HG03066 (cell line): ENCODE measurements around the gene ALPK3.

Source experiments
- ATAC-seq: cut with Tn5 transposase; IDR thresholded peaks from one replicate; pipeline ENCODE4 v1.9.1; 2021; ENCODE audit warnings: low read depth; ENCODE audit not compliant: unreplicated experiment

Gene ALPK3

DNA sequence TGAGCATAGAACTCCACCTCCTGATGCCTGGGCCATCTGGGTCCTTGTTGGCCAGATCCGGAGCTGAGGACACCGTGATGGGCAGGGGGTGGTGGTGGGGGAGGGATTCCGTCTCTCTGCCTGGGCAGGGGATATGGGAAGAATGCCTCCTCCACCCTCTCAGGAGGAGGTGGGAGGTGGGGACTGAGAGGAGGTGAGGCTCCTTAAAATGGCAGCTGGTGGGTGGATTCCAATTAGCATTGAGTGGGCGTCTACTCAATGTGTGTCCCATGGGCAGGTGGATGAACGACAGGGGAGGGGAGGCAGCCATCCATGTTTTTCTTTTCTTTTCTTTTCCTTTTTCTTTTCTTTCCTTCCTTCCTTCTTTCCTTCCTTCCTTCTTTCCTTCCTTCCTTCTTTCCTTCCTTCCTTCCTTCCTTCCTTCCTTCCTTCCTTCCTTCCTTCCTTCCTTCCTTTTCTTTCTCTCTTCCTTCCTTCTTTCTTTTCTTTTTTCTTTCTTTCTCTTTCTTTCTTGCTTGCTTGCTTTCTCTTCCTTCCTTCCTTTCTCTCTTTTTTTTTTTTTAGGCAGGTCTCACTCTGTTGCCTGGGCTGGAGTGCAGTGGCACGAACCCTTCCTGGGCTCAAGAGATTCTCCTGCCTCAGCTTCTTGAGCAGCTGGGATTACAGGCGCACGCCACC is 72.3 kb downstream of the ALPK3 start:
- ATAC-seq: no peak

DNA sequence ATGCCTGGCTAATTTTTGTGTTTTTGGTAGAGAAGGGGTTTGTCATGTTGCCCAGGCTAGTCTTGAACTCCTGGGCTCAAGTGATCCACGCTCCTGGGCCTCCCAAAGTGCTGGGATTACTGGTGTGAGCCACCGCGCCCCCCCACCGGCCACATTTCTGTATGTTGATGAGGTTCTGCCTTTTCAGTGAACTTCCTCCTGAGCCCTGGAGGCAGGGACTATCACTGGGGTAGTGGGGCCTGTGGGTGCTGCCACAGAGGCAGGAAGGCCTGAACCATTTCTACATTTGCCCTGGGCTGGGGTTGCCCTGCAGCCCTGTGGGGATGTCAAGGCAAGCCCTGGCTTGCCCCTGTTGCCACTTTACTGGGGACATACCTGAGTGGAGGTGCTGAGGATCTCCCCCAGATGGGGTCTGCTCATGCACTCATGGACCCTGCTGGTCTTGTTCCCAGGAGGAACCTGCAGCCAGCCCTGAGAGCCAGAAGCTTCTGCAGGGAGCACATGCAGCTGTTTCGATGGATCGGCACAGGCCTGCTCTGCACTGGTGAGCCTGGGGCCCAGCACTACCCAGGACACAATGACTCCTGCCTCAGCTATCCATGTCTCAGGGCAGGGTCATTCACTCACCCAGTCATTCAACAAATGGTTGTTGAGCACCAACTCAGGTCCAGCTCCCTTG is 73.0 kb downstream of the ALPK3 start:
- ATAC-seq: no peak

DNA sequence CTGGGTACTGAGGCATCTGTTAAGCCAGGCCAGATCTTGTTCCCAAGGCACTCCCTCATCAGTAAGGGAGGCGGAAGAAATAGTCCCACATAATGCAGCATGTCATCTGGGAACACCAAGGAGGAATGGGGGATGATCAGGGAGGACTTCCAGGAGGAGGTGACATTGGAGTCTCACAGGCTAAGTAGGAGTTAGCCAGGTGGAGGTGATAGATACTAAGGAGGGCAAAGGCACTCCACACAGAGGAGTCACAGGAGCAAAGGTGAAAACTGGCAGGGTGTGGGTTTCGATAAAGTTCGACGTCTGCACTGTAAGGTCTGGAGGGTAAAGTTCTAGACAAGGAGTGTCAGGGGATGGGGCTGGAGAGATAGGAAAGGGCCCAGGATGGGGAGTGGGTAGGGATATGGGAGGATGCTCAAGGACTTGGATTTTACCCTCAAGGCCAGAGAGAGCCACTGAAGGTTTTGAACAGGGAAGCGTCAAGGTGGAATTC is 73.6 kb downstream of the ALPK3 start:
- ATAC-seq: no peak

DNA sequence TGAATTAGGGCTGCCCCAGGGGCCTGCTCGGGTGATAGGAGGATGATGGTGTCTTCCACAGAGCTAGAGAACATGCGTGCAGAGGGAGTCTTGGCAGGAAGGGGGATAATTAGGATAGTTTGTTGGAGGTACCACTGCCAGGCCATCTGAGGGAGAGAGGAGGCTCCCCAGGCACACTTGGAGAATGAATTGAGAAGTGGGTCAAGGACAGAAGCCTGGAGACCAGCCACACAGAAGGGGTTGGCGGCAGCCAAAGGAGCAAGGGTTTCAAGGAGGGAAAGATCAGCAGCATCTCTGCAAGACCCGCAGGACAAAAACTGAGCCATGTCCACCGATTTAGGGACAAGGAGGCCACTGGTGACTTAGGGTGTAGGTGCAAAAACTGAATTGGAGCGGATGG is 74.2 kb downstream of the ALPK3 start:
- no peak for ATAC-seq

DNA sequence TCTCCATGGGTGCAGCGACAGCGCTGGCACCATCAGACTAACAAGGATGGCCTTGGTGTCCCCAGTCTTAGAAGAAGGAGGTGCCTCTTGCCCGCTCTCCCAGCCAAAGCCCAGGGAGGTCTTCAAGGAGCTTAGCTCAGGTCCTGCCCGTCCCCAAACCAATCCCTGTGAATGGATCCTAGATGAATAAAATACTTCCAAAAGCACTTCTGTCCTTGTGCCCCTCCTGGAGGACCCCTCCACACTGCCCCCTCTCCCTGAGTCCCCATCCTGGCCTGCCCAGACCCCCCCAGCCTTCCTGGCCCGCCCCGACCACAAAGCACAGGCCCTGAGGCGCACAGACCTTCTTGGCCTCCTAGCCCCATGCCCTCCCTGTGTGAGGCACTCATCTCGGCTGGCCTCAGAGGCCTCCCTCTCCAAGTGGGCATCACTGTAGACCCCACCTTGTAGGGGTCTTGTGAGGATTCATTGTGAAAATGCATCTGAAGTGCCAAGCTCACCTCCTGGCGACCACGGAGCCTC is 75.7 kb downstream of the ALPK3 start:
- no peak for ATAC-seq

DNA sequence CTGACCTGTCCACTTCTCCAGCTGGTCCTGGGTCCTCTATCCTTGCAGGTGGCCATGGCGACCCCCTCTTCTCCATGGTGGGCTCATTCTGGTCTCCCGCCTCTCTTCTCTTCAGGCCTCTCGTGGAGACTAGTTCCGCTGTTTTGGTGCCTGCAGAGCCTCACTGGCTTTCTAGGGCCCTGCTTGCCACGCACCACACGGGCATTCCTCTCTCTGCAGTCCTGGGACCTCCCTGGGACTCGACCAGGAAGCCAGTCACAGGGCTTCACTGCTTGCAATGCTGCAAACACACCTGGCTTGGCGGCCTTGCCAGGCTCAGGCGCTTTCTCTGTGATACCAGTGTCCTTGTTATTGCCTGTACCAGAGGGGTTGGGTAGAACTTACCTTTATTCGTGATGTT is 76.5 kb downstream of the ALPK3 start:
- ATAC-seq: no peak

DNA sequence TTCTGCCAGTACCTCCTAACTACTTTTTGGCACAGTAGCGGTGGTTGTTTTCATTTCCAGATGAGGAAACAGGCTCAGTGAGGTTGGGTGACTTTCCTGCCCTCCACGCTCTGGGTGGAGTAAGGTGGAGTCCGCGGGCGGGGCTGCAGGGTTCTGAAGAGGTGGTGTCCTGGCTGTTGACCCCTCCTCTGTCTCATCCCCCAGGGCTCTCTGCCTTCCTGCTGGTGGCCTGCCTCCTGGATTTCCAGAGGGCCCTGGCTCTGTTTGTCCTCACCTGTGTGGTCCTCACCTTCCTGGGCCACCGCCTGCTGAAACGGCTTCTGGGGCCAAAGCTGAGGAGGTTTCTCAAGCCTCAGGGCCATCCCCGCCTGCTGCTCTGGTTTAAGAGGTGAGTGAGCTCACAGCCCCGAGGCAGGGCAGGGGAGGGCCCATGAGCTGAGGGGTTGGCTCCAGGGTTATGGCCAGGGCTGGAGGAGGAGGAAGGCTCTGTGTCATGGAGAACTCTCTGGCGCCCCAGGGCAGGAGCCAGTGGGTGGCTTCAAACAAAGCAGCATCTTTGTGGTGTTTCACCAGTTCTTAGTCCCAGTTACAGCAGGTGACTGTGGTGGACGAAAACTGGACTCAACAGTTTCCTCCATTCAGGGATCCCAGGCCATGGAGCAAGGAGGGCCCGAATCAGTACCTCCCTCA is 77.7 kb downstream of the ALPK3 start:
- ATAC-seq: no peak

DNA sequence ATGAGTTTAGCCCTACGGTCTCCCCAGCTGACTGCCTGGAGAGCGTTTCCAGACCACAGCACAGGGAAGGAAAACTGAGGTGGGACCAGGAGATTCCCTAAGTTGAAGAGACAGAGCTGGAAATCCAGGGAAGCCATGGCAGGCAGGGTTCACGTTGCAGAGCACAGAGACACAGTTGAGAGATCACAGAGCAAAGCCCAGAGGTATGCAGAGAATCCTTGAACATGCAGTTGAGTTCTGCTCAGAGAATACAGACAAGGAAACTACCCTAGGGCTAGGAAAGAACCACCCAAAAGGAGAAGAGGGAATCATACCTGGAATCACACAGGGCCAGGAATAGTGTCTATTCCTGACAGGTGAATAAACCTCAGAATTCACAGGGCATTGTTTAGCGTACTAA is 81.6 kb downstream of the ALPK3 start:
- no peak for ATAC-seq

DNA sequence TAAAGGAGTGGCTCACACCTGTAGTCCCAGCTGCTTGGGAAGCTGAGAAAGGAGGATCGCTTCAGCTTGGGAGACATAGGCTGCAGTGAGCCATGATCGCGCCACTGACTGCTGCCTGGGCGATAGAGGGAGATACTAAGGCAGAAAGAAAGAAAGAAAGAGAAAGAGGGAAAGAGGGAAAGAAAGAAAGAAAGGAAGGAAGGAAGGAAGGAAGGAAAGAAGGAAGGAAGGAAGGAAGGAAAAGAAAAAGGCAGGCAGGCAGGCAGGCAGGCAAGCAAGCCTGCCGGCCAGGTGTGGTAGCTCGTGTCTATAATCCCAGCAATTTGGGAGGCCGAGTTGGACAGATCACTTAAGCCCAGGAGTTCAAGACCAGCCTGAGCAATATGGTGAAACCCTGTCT is 82.6 kb downstream of the ALPK3 start:
- no peak for ATAC-seq

DNA sequence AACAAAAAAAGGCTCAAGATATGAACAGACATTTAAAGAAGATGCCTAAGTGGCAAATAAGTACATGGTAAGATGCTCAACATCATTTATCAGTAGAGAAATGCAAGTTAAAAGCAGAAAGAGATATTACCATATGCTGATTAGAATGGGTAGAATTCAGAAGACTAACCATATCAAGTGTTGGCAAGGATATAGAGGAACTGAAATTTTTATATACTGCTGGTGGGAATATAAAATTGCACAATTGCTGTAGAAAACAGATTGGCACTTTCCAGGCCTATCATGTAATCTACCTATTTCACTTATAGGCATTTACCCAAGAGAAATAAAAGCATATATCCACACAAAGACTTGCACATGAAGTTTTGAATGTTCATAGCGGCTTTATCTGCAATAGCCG is 84.4 kb downstream of the ALPK3 start:
- no peak for ATAC-seq

DNA sequence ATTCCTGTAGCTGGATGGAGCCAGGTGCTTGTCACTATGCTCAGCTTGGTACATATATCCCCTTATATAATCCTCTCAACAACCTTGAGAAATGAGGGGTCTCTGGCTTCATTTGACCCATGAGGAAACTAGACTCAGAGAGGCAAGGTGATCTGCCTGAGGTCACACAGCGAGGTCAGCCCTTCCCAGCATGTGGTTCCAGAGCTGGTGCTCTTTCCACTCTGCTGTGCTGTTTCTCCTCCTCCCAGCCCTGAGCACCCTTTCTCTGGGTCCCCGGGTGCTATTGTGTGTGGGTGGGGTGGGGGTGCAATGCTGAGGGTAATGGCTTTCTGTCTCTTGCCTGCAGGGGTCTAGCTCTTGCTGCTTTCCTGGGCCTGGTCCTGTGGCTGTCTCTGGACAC is 86.6 kb downstream of the ALPK3 start:
- no peak for ATAC-seq

DNA sequence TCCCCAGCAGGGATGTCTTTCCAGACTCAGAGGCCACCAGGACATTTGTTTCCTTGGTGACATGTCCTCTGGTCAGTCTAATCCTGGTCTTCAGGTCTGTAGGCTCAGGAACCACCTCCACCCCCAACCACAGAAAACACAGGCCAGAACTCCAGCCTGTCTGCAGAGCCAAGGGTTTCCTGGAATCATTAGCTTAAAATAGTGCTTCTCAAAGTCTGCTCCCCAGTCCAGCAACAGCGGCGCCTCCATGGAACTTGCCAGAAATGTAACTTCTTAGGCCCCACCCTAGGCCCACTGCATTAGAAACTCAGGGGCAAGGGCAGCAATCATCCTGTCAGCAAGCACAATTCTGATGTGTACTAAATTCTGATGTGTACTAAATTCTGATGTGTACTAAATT is 87.3 kb downstream of the ALPK3 start:
- ATAC-seq: no peak

DNA sequence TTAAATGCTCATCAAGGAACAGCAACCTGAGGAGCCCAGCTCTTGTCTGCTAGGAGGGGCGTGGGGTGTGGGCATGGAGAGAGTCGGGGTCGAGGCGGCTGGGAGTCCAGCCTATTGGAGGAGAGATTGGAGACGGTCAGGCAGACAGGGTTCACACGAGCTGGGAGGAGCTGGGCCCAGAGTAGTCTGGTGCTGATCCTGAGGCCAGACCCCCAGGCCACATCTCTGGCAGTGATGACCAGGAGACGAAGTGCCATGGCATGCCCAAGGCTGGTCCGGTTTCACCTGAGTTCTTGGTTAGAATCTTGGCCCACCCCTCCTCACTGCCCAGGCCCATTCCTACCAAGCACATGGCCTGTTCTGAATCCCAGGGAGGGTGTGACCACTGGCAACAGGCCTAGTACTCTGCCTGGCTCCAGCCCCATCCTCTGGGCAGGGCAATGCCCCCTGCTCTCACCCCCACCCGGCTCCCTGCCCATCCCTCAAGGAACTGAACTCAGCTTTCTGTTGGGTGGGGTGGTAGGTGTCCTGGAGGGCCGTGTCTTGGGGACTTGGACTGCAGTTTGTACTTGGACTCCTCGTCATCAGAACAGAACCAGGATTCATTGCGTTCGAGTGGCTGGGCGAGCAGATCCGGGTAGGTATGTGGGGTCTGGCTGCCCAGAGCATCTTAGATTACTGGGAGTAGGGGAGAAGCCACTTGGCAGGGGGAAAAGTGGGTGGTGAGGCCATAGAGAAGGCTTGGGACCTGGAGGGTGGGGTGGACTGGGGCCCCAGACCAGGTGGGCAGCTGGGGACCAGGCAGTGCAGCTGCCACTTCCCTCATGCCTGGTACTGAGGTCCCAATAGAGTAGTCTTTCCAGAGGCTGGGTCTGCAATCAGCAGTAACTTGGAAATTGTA is 88.1 kb downstream of the ALPK3 start:
- ATAC-seq: no peak

DNA sequence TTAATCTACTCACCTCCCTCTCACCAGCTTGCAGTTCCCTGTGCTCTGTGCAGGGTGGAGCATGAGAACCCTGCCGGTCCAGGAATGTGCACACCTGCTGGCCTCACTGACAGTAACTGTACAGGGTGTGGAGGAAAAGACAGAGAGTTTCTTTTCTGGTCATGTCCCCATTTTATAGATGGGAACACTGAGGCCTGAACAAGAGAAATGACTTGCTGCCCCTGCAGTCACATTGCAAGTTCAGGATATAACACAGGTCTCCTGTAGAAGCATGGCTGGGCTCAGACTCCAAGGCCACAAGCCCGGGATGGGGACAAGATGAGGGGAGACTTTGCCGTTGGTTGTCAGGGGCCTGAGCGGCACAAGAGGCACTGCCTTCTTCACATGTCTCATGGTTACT is 90.6 kb downstream of the ALPK3 start:
- no peak for ATAC-seq

DNA sequence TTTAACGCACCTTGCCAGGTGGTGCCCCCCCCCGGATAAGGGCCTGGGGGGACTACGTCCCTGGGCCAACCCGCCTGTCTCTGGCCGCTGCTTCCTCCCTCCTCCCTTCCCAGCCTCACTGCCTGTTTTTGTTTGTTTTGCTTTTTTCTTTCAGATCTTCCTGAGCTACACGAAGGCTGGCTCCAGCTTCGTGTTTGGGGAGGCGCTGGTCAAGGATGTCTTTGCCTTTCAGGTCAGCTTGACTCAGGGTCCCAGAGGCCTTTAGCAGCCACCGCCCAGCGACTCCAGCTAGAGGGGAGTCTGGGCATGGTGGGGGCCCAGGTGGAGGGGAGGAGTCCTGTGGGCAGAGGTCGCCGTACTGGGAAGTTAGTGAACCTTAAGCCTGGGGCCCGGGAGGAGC is 91.4 kb downstream of the ALPK3 start:
- ATAC-seq: no peak

DNA sequence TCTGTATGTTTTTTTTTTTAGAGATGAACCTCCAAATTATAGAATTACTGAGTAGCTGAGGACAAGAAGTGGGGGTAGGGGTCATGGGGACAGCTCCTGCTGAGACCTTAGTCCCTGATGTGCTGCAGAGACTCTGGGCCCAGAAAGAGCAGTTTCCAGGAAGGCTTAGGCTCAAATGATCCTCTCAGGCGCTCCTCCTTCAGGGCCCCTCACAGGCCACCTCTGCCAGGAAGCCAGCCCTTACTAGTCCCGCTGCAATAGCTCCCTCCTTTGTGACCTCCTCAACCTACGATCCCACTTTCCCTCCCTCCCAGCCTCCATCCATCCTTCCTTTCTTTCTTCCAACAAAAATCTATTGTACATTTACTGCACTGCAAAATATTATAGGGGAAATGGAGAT is 91.9 kb downstream of the ALPK3 start:
- ATAC-seq: no peak

DNA sequence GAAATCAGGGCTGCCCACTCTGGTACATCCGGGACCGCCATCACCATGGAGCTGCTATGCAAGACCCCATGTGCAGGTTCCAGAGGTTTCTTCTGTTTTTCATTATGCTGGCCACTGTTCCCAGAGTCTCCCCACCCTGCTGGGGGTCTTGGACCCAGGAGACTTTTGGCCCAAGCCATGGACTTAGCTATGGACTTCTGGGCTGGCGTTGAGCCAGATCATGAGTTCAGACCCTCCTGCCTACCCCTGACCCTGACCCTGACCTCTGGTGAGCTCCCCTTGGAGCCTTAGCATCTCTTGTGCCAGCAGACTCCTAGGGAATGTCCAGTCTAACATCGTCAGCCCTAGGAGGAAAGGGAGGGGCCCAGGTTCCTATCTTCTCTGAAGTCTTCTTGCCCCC is 92.6 kb downstream of the ALPK3 start:
- no peak for ATAC-seq

DNA sequence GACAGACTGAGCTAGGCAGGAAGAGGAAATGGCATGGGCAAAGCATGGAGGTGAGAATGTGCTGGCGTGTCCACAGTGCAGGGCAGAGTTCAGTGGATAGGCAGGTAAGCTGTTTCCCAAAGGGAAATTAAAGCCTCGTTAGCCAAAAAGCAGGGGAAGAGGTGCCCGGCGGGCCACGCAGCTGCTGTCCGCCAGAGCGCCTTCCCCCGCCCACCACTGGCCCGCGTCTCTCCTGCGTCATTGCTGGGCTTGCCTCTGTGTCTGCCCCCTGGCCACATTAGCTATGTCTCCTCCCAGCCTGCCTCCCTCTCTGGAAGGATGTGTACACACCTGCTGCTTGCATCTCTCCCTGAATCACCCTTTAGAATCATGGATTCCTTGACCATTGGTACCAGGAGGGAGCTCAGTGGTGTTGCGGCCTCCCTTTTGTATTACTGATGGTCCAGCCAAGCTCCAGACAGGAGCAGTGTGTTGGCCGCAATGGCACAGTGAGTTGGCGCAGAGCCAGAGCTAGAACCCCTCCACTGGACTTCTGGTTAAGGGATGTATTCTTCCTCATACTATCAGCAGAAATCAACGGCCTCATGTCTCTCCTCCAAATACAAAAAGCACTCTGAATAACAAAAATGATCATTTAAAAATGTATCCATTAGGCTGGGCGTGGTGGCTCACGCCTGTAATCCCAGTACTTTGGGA is 93.9 kb downstream of the ALPK3 start:
- no peak for ATAC-seq

DNA sequence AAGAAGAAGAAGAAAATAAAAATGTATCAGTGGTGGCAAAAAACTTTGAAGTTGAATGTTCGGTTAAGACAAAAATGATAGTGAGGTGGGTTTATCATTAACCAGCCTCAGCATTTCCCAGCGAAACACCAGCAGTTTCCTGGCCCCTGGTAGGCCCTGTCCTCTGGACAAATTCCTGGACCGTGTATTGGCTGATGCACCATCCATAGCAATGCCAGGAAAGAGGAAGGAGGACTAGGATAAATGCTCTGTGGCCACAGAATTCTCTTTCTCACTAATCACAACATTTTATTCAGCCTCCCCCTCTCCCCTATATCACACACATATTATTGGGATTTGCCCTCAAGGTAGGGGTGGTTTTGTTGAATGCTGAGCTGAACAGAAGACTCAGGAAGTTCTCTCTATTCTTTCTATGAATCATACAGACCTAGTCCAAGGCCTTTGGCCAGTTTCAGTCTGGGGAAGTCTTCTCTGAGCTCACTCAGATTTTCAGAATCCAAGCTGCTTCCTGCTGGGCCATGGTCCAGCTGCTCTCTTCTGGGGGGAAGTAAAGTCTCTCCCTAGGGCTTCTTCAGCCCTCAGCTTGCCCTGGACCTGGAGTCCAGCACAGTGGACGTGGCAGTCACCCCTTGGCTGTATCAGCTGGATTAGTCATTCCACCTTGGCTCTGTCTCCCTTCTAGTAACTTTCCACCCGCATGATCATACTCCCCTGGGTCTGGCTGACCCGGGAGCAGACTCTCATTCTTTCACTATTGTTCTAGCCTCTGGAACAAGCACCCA is 94.9 kb downstream of the ALPK3 start:
- no peak for ATAC-seq
